Thoracic aorta (tissue), 2 donors: ENCODE data around the gene ESPN. TPM values are rescaled to one million over a fixed set of nuclear protein-coding genes. Genes with fewer than 3 reads are reported as not detected.
A peak's percentile ranks its signal among the peaks of the same experiment; 100 is the strongest.

Source experiments
- ATAC-seq: fragments of 150-250 bp; one replicate; pipeline ENCODE4 v1.8.0; 2017; ENCODE audit warnings: low read depth; ENCODE audit not compliant: insufficient number of reproducible peaks, low FRiP score
- DNase-seq: peaks from one replicate; pipeline ENCODE4 v3.0.0-alpha.2; 2020; ENCODE audit warnings: low spot score
- H3K27ac ChIP-seq, 2 donors: fragments of 200-600 bp; sonication (generic); 1 replicate in 1 of 2; 2 replicates in 1 of 2; pipeline ENCODE4 v1.5.1; 2016; ENCODE audit warnings: mild to moderate bottlenecking in 2 of 2, moderate library complexity in 2 of 2
- H3K27me3 ChIP-seq: fragments of 200-600 bp; sonication (generic); replicated peaks from 2 replicates; pipeline ENCODE4 v1.6.0; 2016; ENCODE audit warnings: mild to moderate bottlenecking; ENCODE audit not compliant: insufficient read depth
- H3K36me3 ChIP-seq: fragments of 200-600 bp; sonication (generic); one replicate; pipeline ENCODE4 v1.5.1; 2016
- H3K4me1 ChIP-seq, 2 donors: fragments of 200-600 bp; sonication (generic); 1 replicate in 1 of 2; 2 replicates in 1 of 2; pipeline versions ENCODE4 v1.5.1 to v1.6.0; 2016; ENCODE audit warnings: low read depth in 2 of 2, mild to moderate bottlenecking in 1 of 2; ENCODE audit not compliant: control insufficient read depth in 1 of 2
- H3K4me3 ChIP-seq: fragments of 200-600 bp; sonication (generic); 2 replicates; pipeline ENCODE4 v1.5.1; 2016; ENCODE audit warnings: mild to moderate bottlenecking
- H3K9me3 ChIP-seq: fragments of 200-600 bp; sonication (generic); 2 replicates; pipeline ENCODE4 v1.5.1; 2016
- total RNA-seq, 2 donors: library from RNA; depleted of rRNA; stranded (reverse); fragments of >200 nt; gene quantifications; one replicate each; pipeline versions ENCODE4 v1.1.0 to v1.2.3, GENCODE V29; 2016
- TF ChIP-seq, protein P1 (sequence below): fragments of 200-600 bp; sonication (generic); IDR thresholded peaks from one replicate; pipeline ENCODE4 v1.5.1; 2019; ENCODE audit warnings: antibody characterized with exemption

Gene ESPN
- total RNA-seq, 2 donors from 2014 or later, result not detected

DNA sequence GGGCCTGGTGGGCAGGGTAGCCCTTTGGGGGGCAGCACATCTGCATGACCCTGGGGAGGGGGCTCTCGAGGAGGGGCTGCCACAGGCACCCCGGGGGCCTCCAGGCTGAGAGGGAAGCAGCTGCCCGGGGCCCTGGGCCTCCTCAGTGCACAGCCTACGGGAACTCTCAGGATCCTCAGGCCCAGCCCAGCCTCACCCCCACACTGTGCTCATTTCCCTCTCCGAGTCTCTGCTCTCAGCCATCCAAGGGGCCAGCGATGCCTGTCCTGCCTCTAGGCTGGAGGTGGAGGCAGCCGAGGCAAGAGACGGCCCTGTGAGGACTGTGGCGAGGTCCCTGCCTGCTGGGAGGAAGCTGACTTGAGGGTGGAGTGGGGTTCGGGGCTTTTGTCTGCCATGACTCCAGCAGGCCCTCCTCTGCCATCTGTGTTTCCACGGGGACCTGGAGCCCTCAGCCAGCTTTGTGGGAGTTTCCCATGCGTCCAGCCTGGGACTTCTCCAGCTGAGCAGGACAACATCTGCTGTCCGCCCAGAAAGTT lies 74.1 kb downstream of the ESPN start:
- ATAC-seq (no peak), DNase-seq (no peak)
- Histone ChIP-seq H3K36me3 (no peaks in the 10 kb centered on the region), H3K4me1 (peaks cover 45 to 69% of the 10 kb centered on the region in 2 donors), H3K27me3 (no peaks in the 10 kb centered on the region), H3K27ac (peak overlapping the region in 1 of 2 donors; percentile 37), H3K9me3 (no peaks in the 10 kb centered on the region), H3K4me3 (no peak overlapping the region)
- TF ChIP-seq, protein P1, sequence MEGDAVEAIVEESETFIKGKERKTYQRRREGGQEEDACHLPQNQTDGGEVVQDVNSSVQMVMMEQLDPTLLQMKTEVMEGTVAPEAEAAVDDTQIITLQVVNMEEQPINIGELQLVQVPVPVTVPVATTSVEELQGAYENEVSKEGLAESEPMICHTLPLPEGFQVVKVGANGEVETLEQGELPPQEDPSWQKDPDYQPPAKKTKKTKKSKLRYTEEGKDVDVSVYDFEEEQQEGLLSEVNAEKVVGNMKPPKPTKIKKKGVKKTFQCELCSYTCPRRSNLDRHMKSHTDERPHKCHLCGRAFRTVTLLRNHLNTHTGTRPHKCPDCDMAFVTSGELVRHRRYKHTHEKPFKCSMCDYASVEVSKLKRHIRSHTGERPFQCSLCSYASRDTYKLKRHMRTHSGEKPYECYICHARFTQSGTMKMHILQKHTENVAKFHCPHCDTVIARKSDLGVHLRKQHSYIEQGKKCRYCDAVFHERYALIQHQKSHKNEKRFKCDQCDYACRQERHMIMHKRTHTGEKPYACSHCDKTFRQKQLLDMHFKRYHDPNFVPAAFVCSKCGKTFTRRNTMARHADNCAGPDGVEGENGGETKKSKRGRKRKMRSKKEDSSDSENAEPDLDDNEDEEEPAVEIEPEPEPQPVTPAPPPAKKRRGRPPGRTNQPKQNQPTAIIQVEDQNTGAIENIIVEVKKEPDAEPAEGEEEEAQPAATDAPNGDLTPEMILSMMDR, result no peak

DNA sequence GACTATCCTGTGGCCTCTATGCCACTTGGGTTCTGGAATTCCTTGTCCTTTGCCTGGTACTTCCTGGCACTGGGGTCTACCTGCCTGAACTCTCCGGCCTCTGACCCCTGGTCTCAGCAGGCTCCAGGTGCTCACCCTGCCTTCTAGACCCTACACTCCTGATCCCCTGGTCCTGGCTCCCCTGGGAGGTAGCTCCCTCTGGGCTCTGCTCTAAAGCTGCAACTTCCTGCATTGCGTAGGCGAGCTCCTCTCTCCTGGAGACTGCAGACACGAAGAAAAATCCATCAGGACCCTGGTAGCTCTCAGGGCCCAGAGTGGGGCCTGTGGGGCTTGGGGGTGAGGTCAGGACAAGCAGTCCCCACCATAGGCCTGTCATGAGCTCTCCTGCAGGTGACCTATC lies 74.7 kb downstream of the ESPN start:
- peaks cover 45 to 69% of the 10 kb centered on the region in 2 donors for H3K4me1 ChIP-seq
- ATAC-seq, result no peak
- H3K4me3 ChIP-seq, result no peak overlapping the region
- TF ChIP-seq, protein P1, result no peak
- H3K27me3 ChIP-seq, result no peaks in the 10 kb centered on the region
- DNase-seq, result no peak
- no peaks in the 10 kb centered on the region for H3K9me3 ChIP-seq
- H3K27ac ChIP-seq, result peak overlapping the region in 1 of 2 donors; percentile 24
- H3K36me3 ChIP-seq, result no peaks in the 10 kb centered on the region

DNA sequence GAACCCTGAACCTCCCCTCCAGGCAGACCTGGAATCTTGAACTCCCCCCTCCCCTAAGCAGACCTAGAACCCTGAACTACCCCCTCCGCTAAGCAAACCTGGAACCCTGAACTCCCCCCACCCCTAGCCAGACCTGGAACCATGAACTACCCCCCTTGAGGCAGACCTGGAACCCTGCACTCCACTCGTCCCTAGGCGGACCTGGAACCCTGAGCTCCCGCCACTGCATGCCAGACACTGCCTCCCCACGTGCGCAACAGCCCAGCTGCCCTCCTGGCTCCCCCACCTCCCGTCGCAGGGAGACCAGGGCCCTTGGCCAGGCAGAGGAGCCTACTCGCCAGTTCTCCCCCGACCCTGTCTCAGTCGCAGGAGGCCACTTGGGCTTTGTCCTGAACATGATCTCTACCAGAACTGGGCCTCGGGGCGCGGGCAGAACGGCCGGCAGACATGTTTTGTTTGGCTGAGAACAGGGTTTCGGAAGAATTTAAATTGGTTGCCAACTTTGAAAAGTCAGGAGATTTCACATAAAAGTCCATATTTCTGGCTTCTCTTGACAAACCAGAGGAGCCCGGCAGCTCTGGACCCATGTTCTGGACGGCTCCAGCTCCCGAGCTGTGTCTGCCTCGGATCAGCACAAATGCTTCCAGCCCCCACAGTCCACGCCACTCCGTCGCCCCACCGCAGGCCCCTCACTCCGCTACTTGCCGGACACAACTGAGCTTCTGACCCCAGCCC lies 76.1 kb downstream of the ESPN start:
- no peaks in the 10 kb centered on the region for H3K9me3 ChIP-seq
- H3K4me3 ChIP-seq, result peak overlapping the region; percentile 43
- no peak for DNase-seq
- no peaks in the 10 kb centered on the region for H3K36me3 ChIP-seq
- TF ChIP-seq, protein P1, result no peak
- H3K4me1 ChIP-seq, result peaks cover 45 to 65% of the 10 kb centered on the region in 2 donors
- ATAC-seq, result no peak
- no peaks in the 10 kb centered on the region for H3K27me3 ChIP-seq
- H3K27ac ChIP-seq, result peak overlapping the region; percentile 69 to 72

DNA sequence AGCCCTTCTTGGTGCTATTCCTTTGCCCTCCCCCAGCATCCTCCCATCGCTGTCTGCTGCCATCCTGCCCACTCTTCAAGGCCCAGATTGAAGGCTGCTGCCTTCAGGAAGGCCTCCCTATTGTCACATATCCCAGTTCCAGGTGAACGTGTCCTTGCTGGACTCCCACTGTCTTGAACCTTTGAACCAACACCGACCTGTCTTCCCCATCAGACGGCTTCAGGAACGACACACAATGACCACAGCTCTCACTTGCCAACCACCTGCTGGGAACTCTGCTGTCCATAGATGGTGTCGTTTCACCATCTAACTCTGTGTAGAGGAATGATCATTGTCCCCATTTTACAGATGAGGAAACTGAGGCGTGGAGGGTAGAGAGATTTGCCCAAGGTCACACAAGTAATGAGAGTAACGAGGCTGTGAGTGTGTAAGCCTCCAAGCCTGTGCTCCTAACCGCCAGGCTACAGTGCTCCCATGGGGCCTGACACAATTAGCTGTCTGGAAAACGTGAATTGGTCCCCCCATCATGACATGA lies 76.8 kb downstream of the ESPN start:
- H3K27me3 ChIP-seq, result no peaks in the 10 kb centered on the region
- H3K4me1 ChIP-seq, result peaks cover 42 to 59% of the 10 kb centered on the region in 2 donors
- DNase-seq, result no peak
- ATAC-seq, result no peak
- TF ChIP-seq, protein P1, result no peak
- peak overlapping the region; percentile 51 for H3K4me3 ChIP-seq
- peak overlapping the region; percentile 69 to 72 for H3K27ac ChIP-seq
- H3K36me3 ChIP-seq, result no peaks in the 10 kb centered on the region
- H3K9me3 ChIP-seq, result no peaks in the 10 kb centered on the region
